Keratinocyte (primary cell): ENCODE results near the gene DTNB. TPM values are rescaled to one million over a fixed set of nuclear protein-coding genes. Genes with fewer than 3 reads are reported as not detected.

ENCODE experiments used
- DNase-seq: peaks from one replicate; pipeline ENCODE4 v3.0.0-alpha.2; 2011; ENCODE audit warnings: low read depth, missing footprints, low spot score
- FAIRE-seq: peaks from 2 replicates; lab custom pipeline; 2011; peaks lifted over from hg19 to GRCh38; lab: Jason Lieb, UNC
- H2AFZ ChIP-seq: 2 replicates; pipeline ENCODE4 v1.6.0; 2012; ENCODE audit warnings: low read length, control low read depth, inconsistent platforms; ENCODE audit not compliant: control insufficient read depth
- H3K27ac ChIP-seq: 2 replicates; pipeline ENCODE4 v1.5.1; 2011; ENCODE audit warnings: low read length; ENCODE audit not compliant: control insufficient read depth, insufficient read depth
- H3K27me3 ChIP-seq: 3 replicates; pipeline ENCODE4 v1.6.0; 2011; ENCODE audit warnings: low read length; ENCODE audit not compliant: control insufficient read depth, insufficient read depth; ENCODE audit errors: extremely low read depth
- H3K36me3 ChIP-seq, 2 experiments: 2 replicates in 1 of 2; 3 replicates in 1 of 2; pipeline ENCODE4 v1.5.1; 2011; ENCODE audit warnings: low read length in 2 of 2, mild to moderate bottlenecking in 1 of 2; ENCODE audit not compliant: control insufficient read depth in 2 of 2, insufficient read depth in 2 of 2; ENCODE audit errors: extremely low read depth in 1 of 2
- H3K4me1 ChIP-seq: 3 replicates; pipeline ENCODE4 v1.5.1; 2011; ENCODE audit warnings: low read length; ENCODE audit not compliant: control insufficient read depth, insufficient read depth; ENCODE audit errors: extremely low read depth
- H3K4me2 ChIP-seq: 3 replicates; pipeline ENCODE4 v1.6.0; 2011; ENCODE audit warnings: low read depth, low read length; ENCODE audit not compliant: control insufficient read depth, insufficient read depth; ENCODE audit errors: extremely low read depth
- H3K4me3 ChIP-seq, 3 experiments: fragments of 200-600 bp in 1 of 3; sonication (generic) in 1 of 3; 2 replicates in 2 of 3; 3 replicates in 1 of 3; pipeline ENCODE4 v1.5.1; 2011 to 2016; ENCODE audit warnings: low read length in 3 of 3, mild to moderate bottlenecking in 3 of 3, control low read depth in 2 of 3, inconsistent platforms in 1 of 3, low read depth in 1 of 3, mixed read lengths in 1 of 3, mixed run types in 1 of 3, moderate library complexity in 1 of 3; ENCODE audit not compliant: control insufficient read depth in 2 of 3, insufficient read depth in 2 of 3; ENCODE audit errors: extremely low read depth in 1 of 3
- H3K79me2 ChIP-seq: 2 replicates; pipeline ENCODE4 v1.6.0; 2012; ENCODE audit warnings: low read length; ENCODE audit not compliant: control insufficient read depth, insufficient read depth
- H3K9ac ChIP-seq: 3 replicates; pipeline ENCODE4 v1.6.0; 2011; ENCODE audit warnings: low read length; ENCODE audit not compliant: control insufficient read depth, insufficient read depth; ENCODE audit errors: extremely low read depth
- H3K9me1 ChIP-seq: 3 replicates; pipeline ENCODE4 v1.6.0; 2011; ENCODE audit warnings: low read length; ENCODE audit not compliant: control insufficient read depth, insufficient read depth; ENCODE audit errors: extremely low read depth
- H3K9me3 ChIP-seq: 2 replicates; pipeline ENCODE4 v1.5.1; 2012; ENCODE audit warnings: low read depth, low read length; ENCODE audit not compliant: control insufficient read depth
- H4K20me1 ChIP-seq: 3 replicates; pipeline ENCODE4 v1.6.0; 2011; ENCODE audit warnings: low read length; ENCODE audit not compliant: control insufficient read depth, insufficient read depth; ENCODE audit errors: extremely low read depth
- EZH2 ChIP-seq: IDR thresholded peaks from one replicate; pipeline ENCODE4 v1.6.1; 2012; ENCODE audit warnings: inconsistent platforms, mild to moderate bottlenecking, low read length, moderate library complexity
- dilution Hi-C: fragments of 300-500 bp; cut with MboI; formaldehyde crosslinking; loops from one replicate; pipeline ENCODE4 v1.7.0; 2020; ENCODE audit warnings: low sequenced_read_pairs; ENCODE audit not compliant: extremely low pct_ligation_motif_present
- polyA plus RNA-seq, 5 experiments: library from polyadenylated mRNA; depleted of rRNA in 3 of 5; stranded (reverse) in 3 of 5; stranded (forward) in 1 of 5; unstranded in 1 of 5; fragments of >200 nt; gene quantifications; 1 replicate in 1 of 5; 2 replicates in 3 of 5; 3 replicates in 1 of 5; pipeline versions ENCODE4 v1.2.1 to v1.2.3, GENCODE V29; 2011 to 2012; ENCODE audit warnings: missing spikeins in 2 of 5, low read depth in 1 of 5, low replicate concordance in 1 of 5
- TF ChIP-seq, protein P1 (sequence below), 3 experiments: IDR thresholded peaks in 1 of 3; conservative IDR thresholded peaks in 1 of 3; optimal IDR thresholded peaks in 1 of 3; 2 replicates in 2 of 3; 3 replicates in 1 of 3; pipeline versions ENCODE3 to v1.5.1; 2011; ENCODE audit warnings: low read length in 3 of 3, mild to moderate bottlenecking in 3 of 3, moderate library complexity in 2 of 3, control low read depth in 1 of 3, inconsistent platforms in 1 of 3; ENCODE audit not compliant: insufficient read depth in 2 of 3; ENCODE audit errors: extremely low read depth in 1 of 3

DTNB gene
- polyA plus RNA-seq, 1 donor (not counting 4 experiments of a cell fraction or from before 2014, with no cell fraction given) = 31.5 TPM

DNA sequence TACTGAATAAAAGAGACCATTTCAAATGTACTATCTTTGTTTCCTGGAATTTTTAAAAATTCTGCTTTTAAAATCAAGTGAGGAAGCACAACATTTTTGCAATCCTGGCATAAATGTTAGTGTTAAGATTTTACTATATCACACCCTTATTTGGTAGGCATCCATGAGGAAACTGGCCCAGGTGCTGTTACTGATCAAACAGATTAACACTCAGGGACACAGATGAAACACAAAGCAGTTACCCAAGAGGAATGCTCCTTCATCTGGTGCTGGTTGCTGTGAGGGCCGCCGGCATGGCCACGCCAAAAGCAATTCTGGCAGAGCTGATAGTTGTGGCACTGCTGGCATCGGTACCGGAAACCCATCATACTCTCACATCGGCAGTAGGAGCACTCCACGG is 96.8 kb downstream of the DTNB start:
- H2AFZ ChIP-seq = peak overlapping the region; percentile 87
- no peak for FAIRE-seq
- peak overlapping the region; percentile 52 for H3K9ac ChIP-seq
- no peak for DNase-seq
- no peaks in the 10 kb centered on the region for H3K27me3 ChIP-seq
- H3K27ac ChIP-seq = no peak overlapping the region
- H3K9me3 ChIP-seq = no peaks in the 10 kb centered on the region
- no peaks in the 10 kb centered on the region for H3K79me2 ChIP-seq
- dilution Hi-C loops = no loop called here
- TF ChIP-seq EZH2 = no peak
- TF ChIP-seq, protein P1, sequence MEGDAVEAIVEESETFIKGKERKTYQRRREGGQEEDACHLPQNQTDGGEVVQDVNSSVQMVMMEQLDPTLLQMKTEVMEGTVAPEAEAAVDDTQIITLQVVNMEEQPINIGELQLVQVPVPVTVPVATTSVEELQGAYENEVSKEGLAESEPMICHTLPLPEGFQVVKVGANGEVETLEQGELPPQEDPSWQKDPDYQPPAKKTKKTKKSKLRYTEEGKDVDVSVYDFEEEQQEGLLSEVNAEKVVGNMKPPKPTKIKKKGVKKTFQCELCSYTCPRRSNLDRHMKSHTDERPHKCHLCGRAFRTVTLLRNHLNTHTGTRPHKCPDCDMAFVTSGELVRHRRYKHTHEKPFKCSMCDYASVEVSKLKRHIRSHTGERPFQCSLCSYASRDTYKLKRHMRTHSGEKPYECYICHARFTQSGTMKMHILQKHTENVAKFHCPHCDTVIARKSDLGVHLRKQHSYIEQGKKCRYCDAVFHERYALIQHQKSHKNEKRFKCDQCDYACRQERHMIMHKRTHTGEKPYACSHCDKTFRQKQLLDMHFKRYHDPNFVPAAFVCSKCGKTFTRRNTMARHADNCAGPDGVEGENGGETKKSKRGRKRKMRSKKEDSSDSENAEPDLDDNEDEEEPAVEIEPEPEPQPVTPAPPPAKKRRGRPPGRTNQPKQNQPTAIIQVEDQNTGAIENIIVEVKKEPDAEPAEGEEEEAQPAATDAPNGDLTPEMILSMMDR (optimal IDR thresholded peaks at IDR 0.05 in 1 of 3, IDR thresholded peaks at IDR 0.05 in 1 of 3, conservative IDR thresholded peaks at IDR 0.05 in 1 of 3; ENCODE audit: extremely low read depth in 1 of 3, insufficient read depth in 2 of 3, low read length in 3 of 3) = no peak
- H3K9me1 ChIP-seq = no peaks in the 10 kb centered on the region
- peaks cover 18% of the 10 kb centered on the region for H3K4me1 ChIP-seq
- no peaks in the 10 kb centered on the region for H4K20me1 ChIP-seq
- H3K36me3 ChIP-seq = no peaks in the 10 kb centered on the region
- H3K4me3 ChIP-seq = peak overlapping the region in 2 of 3 experiments; percentile 22 to 38
- peak overlapping the region; percentile 62 for H3K4me2 ChIP-seq

DNA sequence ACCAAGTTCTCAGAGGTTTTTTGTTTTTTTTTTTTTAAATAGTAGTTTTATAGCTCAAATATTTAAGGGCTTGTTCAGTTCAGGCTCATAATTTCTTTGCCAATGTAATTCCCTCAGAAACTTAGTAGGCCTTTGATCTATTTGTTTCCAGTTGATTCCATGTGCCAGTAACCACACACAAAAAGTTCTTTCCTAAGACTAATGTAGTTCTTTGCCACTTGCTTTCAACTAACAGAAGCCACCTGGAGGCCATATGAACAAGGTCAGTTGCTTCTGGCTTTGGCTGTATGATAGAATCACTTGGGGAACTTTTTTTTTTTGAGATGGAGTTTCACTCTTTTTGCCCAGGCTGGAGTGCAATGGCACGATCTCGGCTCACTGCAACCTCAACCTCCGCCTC is 100.7 kb downstream of the DTNB start:
- Histone ChIP-seq H3K27ac (no peak overlapping the region), H3K36me3 (peaks cover 0 to 3% of the 10 kb centered on the region in 2 experiments), H3K4me1 (peaks cover 18% of the 10 kb centered on the region), H3K4me2 (no peak overlapping the region), H3K27me3 (no peaks in the 10 kb centered on the region), H4K20me1 (no peaks in the 10 kb centered on the region), H3K9me3 (no peaks in the 10 kb centered on the region), H3K9ac (no peak overlapping the region), H3K9me1 (no peaks in the 10 kb centered on the region), H2AFZ (no peak overlapping the region), H3K79me2 (no peaks in the 10 kb centered on the region), H3K4me3 (no peak overlapping the region)
- FAIRE-seq (no peak), DNase-seq (no peak)
- dilution Hi-C loops = no loop called here
- no peak for TF ChIP-seq EZH2
- TF ChIP-seq, protein P1 (optimal IDR thresholded peaks at IDR 0.05 in 1 of 3, IDR thresholded peaks at IDR 0.05 in 1 of 3, conservative IDR thresholded peaks at IDR 0.05 in 1 of 3; ENCODE audit: extremely low read depth in 1 of 3, insufficient read depth in 2 of 3, low read length in 3 of 3) = no peak
